ENCODE measurements around the gene BLNK. TPM values are rescaled to one million over a fixed set of nuclear protein-coding genes. Genes with fewer than 3 reads are reported as not detected.

Gene BLNK
- total RNA-seq, 1 donor from 2014 or later = not detected

- peaks cover 10% of the 10 kb centered on the region for H3K27me3 Mint-ChIP-seq (ENCODE audit: low read depth)
- H3K4me1 Mint-ChIP-seq = no peaks in the 10 kb centered on the region
- no peak for DNase-seq (ENCODE audit: low read depth, low spot score)
- no peak overlapping the region for H3K4me3 Mint-ChIP-seq
- TF ChIP-seq, protein P1, sequence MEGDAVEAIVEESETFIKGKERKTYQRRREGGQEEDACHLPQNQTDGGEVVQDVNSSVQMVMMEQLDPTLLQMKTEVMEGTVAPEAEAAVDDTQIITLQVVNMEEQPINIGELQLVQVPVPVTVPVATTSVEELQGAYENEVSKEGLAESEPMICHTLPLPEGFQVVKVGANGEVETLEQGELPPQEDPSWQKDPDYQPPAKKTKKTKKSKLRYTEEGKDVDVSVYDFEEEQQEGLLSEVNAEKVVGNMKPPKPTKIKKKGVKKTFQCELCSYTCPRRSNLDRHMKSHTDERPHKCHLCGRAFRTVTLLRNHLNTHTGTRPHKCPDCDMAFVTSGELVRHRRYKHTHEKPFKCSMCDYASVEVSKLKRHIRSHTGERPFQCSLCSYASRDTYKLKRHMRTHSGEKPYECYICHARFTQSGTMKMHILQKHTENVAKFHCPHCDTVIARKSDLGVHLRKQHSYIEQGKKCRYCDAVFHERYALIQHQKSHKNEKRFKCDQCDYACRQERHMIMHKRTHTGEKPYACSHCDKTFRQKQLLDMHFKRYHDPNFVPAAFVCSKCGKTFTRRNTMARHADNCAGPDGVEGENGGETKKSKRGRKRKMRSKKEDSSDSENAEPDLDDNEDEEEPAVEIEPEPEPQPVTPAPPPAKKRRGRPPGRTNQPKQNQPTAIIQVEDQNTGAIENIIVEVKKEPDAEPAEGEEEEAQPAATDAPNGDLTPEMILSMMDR (conservative IDR thresholded peaks at IDR 0.05) = no peak
- no peaks in the 10 kb centered on the region for H3K36me3 Mint-ChIP-seq (ENCODE audit: low read depth)
- H3K9me3 Mint-ChIP-seq = no peaks in the 10 kb centered on the region
- H3K27ac Mint-ChIP-seq (ENCODE audit: unreplicated experiment) = no peak overlapping the region
Measured at GRCh38 chr10:96216775-96217174, 54.6 kb downstream of the BLNK start.

- Mint-ChIP-seq H3K27ac (ENCODE audit: unreplicated experiment) (no peak overlapping the region), H3K9me3 (no peaks in the 10 kb centered on the region), H3K36me3 (ENCODE audit: low read depth) (no peaks in the 10 kb centered on the region), H3K27me3 (ENCODE audit: low read depth) (peaks cover 2% of the 10 kb centered on the region), H3K4me1 (no peaks in the 10 kb centered on the region), H3K4me3 (no peak overlapping the region)
- TF ChIP-seq, protein P1 (conservative IDR thresholded peaks at IDR 0.05) = no peak
- DNase-seq (ENCODE audit: low read depth, low spot score) = no peak
Measured at GRCh38 chr10:96212911-96213310, 58.5 kb downstream of the BLNK start.

DNA sequence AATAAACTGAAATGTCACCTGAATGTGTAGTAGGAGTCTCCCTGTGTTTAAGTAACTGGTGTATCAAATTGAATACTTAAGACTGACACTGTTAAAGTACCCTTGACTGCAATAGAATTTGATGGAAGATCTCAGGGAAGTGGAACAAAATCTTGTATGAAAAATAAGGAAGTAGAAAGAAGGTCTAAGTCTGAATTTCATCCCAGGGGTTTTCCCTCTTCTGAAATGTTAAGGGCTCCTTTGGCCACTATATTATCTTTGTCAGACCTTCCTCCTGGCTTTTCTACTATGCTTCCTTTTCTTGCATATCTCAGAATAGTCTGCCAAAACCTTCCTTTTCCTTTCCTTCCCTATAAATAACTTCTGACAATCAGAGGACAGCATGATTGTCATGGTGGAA, 59.6 kb downstream of the BLNK start:
- H3K9me3 Mint-ChIP-seq = no peaks in the 10 kb centered on the region
- H3K36me3 Mint-ChIP-seq (ENCODE audit: low read depth) = no peaks in the 10 kb centered on the region
- H3K27ac Mint-ChIP-seq (ENCODE audit: unreplicated experiment) = no peak overlapping the region
- H3K27me3 Mint-ChIP-seq (ENCODE audit: low read depth) = peaks cover 2% of the 10 kb centered on the region
- no peak overlapping the region for H3K4me3 Mint-ChIP-seq
- no peak for DNase-seq (ENCODE audit: low read depth, low spot score)
- H3K4me1 Mint-ChIP-seq = no peaks in the 10 kb centered on the region
- TF ChIP-seq, protein P1 (conservative IDR thresholded peaks at IDR 0.05) = no peak

GRCh38 chr10:96208946-96209345, 62.4 kb downstream of the BLNK start:
- Mint-ChIP-seq H3K27ac (ENCODE audit: unreplicated experiment) (no peak overlapping the region), H3K36me3 (ENCODE audit: low read depth) (no peaks in the 10 kb centered on the region), H3K4me1 (no peaks in the 10 kb centered on the region), H3K27me3 (ENCODE audit: low read depth) (no peaks in the 10 kb centered on the region), H3K4me3 (no peak overlapping the region), H3K9me3 (no peaks in the 10 kb centered on the region)
- TF ChIP-seq, protein P1 (conservative IDR thresholded peaks at IDR 0.05) = no peak
- DNase-seq (ENCODE audit: low read depth, low spot score) = no peak

DNA sequence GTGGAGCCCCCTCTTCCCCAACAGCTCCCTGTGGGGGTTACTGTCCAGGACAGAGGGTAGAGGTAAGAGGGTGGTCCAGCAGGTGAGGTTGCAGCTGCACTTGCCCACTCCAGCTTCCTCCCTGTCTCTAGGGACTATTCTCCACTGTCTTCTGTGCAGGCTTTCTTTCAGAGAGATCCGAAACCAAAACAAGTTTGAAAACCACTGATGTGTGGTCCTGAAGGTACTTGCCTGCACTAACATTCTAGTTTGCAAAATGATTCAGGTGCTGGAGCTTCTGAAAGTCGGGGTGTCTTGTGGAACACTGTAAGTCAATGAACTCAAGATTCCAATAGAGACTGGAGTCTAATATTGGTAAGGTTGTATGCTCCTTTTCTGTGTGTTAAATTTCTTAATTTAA, 63.1 kb downstream of the BLNK start:
- no peaks in the 10 kb centered on the region for H3K9me3 Mint-ChIP-seq
- H3K4me3 Mint-ChIP-seq = no peak overlapping the region
- H3K36me3 Mint-ChIP-seq (ENCODE audit: low read depth) = no peaks in the 10 kb centered on the region
- TF ChIP-seq, protein P1 (conservative IDR thresholded peaks at IDR 0.05) = no peak
- no peaks in the 10 kb centered on the region for H3K4me1 Mint-ChIP-seq
- H3K27ac Mint-ChIP-seq (ENCODE audit: unreplicated experiment) = no peak overlapping the region
- DNase-seq (ENCODE audit: low read depth, low spot score) = no peak
- H3K27me3 Mint-ChIP-seq (ENCODE audit: low read depth) = no peaks in the 10 kb centered on the region

DNA sequence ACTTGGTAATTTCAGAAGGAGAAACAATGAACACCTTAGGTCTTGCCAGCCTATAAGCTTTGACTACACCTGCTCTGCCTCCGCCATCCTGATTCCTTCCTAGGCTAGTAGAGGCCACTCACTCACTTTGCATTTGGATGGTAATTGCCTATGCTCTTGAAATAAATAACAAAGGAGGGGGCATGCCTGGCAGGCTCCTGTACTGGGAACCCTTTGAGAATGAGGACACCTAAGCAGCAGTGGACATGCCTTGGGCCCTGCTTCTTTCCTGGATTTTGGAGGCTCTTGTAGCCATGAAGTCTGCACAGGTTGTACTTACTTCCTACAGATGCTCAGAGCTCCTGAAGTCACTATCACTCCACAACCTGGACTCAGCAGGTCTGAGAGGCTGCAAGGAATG, 65.8 kb downstream of the BLNK start:
- H3K27me3 Mint-ChIP-seq (ENCODE audit: low read depth) = no peaks in the 10 kb centered on the region
- no peak overlapping the region for H3K4me3 Mint-ChIP-seq
- no peak for DNase-seq (ENCODE audit: low read depth, low spot score)
- TF ChIP-seq, protein P1 (conservative IDR thresholded peaks at IDR 0.05) = no peak
- no peaks in the 10 kb centered on the region for H3K9me3 Mint-ChIP-seq
- H3K36me3 Mint-ChIP-seq (ENCODE audit: low read depth) = no peaks in the 10 kb centered on the region
- H3K4me1 Mint-ChIP-seq = no peaks in the 10 kb centered on the region
- H3K27ac Mint-ChIP-seq (ENCODE audit: unreplicated experiment) = no peak overlapping the region
